Measurements from ENCODE around the gene PRODH. TPM values are rescaled to one million over a fixed set of nuclear protein-coding genes. Genes with fewer than 3 reads are reported as not detected.

PRODH gene, protein sequence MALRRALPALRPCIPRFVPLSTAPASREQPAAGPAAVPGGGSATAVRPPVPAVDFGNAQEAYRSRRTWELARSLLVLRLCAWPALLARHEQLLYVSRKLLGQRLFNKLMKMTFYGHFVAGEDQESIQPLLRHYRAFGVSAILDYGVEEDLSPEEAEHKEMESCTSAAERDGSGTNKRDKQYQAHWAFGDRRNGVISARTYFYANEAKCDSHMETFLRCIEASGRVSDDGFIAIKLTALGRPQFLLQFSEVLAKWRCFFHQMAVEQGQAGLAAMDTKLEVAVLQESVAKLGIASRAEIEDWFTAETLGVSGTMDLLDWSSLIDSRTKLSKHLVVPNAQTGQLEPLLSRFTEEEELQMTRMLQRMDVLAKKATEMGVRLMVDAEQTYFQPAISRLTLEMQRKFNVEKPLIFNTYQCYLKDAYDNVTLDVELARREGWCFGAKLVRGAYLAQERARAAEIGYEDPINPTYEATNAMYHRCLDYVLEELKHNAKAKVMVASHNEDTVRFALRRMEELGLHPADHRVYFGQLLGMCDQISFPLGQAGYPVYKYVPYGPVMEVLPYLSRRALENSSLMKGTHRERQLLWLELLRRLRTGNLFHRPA
- total RNA-seq (1.1 TPM), polyA plus RNA-seq (7.5 TPM)

- Histone ChIP-seq H3K36me3 (ENCODE audit: insufficient read depth) (no peaks in the 10 kb centered on the region), H3K27ac (ENCODE audit: low read depth) (no peak within 1 kb of the TSS), H3K4me3 (ENCODE audit: low read depth, low read length) (no peak within 1 kb of the TSS), H3K4me1 (ENCODE audit: insufficient read depth) (no peaks in the 10 kb centered on the region)
- no peak for DNase-seq (ENCODE audit: extremely low spot score)
- no CpG with 5 or more reads among the region's 67 CpGs for WGBS
These were observed at the start of gene PRODH for GRCh38 chr22:18935889-18936529. TSS of gene PRODH (minus strand) at chr22:18936293. CDS start at chr22:18936287, 6 bp downstream.

DNA sequence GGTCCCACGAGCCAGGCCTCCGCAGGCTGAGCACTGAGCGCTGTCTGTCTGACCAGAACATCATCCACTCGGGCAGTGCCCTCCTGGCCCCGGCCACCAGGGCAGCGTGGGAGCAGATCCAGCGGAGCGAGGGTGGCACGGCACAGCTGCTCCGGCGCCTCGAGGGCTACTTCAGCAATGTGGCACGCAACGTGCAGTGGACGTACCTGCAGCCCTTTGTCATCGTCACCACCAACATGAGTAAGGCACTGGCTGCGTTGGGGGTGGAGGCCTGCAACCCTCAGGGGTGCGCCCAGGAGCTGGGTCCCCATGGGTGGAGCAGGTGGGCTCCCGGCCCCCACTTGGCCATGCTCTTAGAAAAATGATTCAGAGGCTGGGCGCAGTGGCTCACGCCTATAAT is 49.7 kb upstream of the PRODH start:
- Histone ChIP-seq H3K4me3 (ENCODE audit: low read depth, low read length) (no peak overlapping the region), H3K4me1 (ENCODE audit: insufficient read depth) (no peaks in the 10 kb centered on the region), H3K36me3 (ENCODE audit: insufficient read depth) (no peaks in the 10 kb centered on the region), H3K27ac (ENCODE audit: low read depth) (no peak overlapping the region)
- DNase-seq (ENCODE audit: extremely low spot score), result no peak
- WGBS, result 92% methylated on average over 21 of the region's 21 CpGs

DNA sequence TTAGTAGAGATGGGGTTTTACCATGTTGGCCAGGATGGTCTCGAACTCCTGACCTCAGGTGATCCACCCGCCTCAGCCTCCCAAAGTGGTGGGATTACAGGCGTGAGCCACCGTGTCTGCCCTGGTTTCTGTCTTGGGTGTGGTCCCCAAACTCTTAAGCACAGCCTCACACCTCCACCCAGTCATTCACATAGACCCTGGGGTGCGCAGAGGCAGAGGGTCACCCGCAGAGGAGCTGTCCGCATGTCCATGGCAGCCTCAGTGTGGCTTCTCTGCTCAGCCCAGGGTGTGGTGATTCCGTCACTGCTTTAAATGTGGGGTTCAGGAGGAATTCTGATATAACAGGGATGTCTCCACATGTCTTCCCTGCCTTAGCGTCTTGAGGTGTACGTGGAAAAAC is 48.5 kb upstream of the PRODH start:
- Histone ChIP-seq H3K27ac (ENCODE audit: low read depth) (no peak overlapping the region), H3K4me1 (ENCODE audit: insufficient read depth) (no peaks in the 10 kb centered on the region), H3K36me3 (ENCODE audit: insufficient read depth) (no peaks in the 10 kb centered on the region), H3K4me3 (ENCODE audit: low read depth, low read length) (no peak overlapping the region)
- no peak for DNase-seq (ENCODE audit: extremely low spot score)
- 84% methylated on average over 10 of the region's 10 CpGs for whole genome bisulfite sequencing

GRCh38 chr22:18983120-18983651 is 47.1 kb upstream of the PRODH start:
- Histone ChIP-seq H3K4me1 (ENCODE audit: insufficient read depth) (no peaks in the 10 kb centered on the region), H3K36me3 (ENCODE audit: insufficient read depth) (no peaks in the 10 kb centered on the region), H3K4me3 (ENCODE audit: low read depth, low read length) (no peak overlapping the region), H3K27ac (ENCODE audit: low read depth) (no peak overlapping the region)
- no peak for DNase-seq (ENCODE audit: extremely low spot score)
- WGBS, result 83% methylated on average over 9 of the region's 9 CpGs

- no peaks in the 10 kb centered on the region for H3K4me1 ChIP-seq (ENCODE audit: insufficient read depth)
- DNase-seq (ENCODE audit: extremely low spot score), result no peak
- no peak overlapping the region for H3K27ac ChIP-seq (ENCODE audit: low read depth)
- no peak overlapping the region for H3K4me3 ChIP-seq (ENCODE audit: low read depth, low read length)
- H3K36me3 ChIP-seq (ENCODE audit: insufficient read depth), result no peaks in the 10 kb centered on the region
These were observed 44.7 kb upstream of the PRODH start for GRCh38 chr22:18980829-18981228.

DNA sequence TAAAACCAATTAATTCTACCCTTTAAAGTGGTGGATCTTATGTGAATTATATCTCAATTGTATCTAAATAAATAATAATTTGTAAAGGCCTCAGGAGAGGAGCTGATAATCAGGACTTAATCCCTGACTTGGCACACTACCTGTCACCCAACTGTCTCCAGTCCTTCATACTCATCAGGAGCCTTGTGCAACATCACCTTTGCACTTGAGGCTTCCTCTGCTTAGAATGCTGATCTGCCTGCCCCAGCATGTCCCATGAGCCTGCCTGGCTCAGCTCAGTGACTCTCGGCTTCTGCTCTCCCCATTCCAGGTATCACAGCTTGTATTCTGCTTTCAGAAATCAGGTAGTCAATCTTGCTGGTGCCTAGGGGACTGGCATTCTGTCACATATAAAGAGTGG is 43.9 kb upstream of the PRODH start:
- H3K27ac ChIP-seq (ENCODE audit: low read depth), result no peak overlapping the region
- H3K4me1 ChIP-seq (ENCODE audit: insufficient read depth), result no peaks in the 10 kb centered on the region
- no peaks in the 10 kb centered on the region for H3K36me3 ChIP-seq (ENCODE audit: insufficient read depth)
- no peak for DNase-seq (ENCODE audit: extremely low spot score)
- H3K4me3 ChIP-seq (ENCODE audit: low read depth, low read length), result no peak overlapping the region
- 88% methylated on average over 1 of the region's 1 CpG for WGBS

GRCh38 chr22:18978506-18978905 is 42.4 kb upstream of the PRODH start:
- H3K27ac ChIP-seq (ENCODE audit: low read depth), result no peak overlapping the region
- H3K4me1 ChIP-seq (ENCODE audit: insufficient read depth), result no peaks in the 10 kb centered on the region
- DNase-seq (ENCODE audit: extremely low spot score), result no peak
- 82% methylated on average over 9 of the region's 9 CpGs for WGBS
- no peaks in the 10 kb centered on the region for H3K36me3 ChIP-seq (ENCODE audit: insufficient read depth)
- no peak overlapping the region for H3K4me3 ChIP-seq (ENCODE audit: low read depth, low read length)

- H3K36me3 ChIP-seq (ENCODE audit: insufficient read depth), result no peaks in the 10 kb centered on the region
- 84% methylated on average over 9 of the region's 9 CpGs for WGBS
- H3K4me3 ChIP-seq (ENCODE audit: low read depth, low read length), result no peak overlapping the region
- no peak overlapping the region for H3K27ac ChIP-seq (ENCODE audit: low read depth)
- H3K4me1 ChIP-seq (ENCODE audit: insufficient read depth), result no peaks in the 10 kb centered on the region
- no peak for DNase-seq (ENCODE audit: extremely low spot score)
These were observed 41.8 kb upstream of the PRODH start for GRCh38 chr22:18977824-18978425.

- no peak overlapping the region for H3K4me3 ChIP-seq (ENCODE audit: low read depth, low read length)
- H3K27ac ChIP-seq (ENCODE audit: low read depth), result no peak overlapping the region
- DNase-seq (ENCODE audit: extremely low spot score), result no peak
- H3K36me3 ChIP-seq (ENCODE audit: insufficient read depth), result no peaks in the 10 kb centered on the region
- WGBS, result 87% methylated on average over 10 of the region's 10 CpGs
- H3K4me1 ChIP-seq (ENCODE audit: insufficient read depth), result no peaks in the 10 kb centered on the region
These were observed 40.2 kb upstream of the PRODH start for GRCh38 chr22:18976197-18976751.

DNA sequence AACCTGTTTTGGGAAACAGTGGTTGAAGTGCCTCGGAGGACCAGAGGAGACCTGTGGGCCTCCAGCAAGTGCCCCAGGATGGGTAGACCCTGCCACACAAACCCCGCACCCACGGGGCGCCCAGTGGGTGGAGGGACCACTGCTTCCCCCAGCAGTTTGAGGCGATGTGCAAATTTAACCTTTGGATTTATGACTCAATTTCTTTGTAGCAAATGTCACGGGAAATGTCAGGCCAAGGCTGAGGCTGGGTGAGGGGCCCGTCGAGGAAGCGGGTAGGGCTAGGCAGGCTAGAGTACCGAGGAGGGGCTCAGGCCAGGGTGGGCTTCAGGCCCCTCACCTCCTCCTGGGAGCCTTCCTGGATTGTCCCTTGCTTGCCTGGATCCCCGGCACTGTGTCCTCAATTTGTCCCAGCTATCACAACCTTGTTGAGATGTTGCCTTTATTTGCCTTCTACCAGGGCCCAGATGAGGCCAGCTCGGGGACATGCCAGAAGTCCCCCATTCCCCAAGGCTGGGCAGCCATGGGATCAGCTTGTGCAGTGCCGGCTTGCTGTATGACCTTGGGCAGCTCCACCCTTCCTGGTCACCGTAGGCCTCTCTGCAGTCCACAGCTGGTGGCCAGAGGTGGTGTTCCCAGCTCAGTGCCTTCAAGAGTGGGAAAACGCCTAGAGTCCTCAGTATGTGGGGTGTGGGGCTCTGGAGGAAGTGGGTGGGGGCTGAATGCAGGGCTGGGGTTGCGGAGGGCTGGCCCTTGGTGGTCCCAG is 39.5 kb upstream of the PRODH start:
- 78% methylated on average over 16 of the region's 16 CpGs for WGBS
- Histone ChIP-seq H3K27ac (ENCODE audit: low read depth) (no peak overlapping the region), H3K4me1 (ENCODE audit: insufficient read depth) (no peaks in the 10 kb centered on the region), H3K4me3 (ENCODE audit: low read depth, low read length) (no peak overlapping the region), H3K36me3 (ENCODE audit: insufficient read depth) (no peaks in the 10 kb centered on the region)
- no peak for DNase-seq (ENCODE audit: extremely low spot score)

DNA sequence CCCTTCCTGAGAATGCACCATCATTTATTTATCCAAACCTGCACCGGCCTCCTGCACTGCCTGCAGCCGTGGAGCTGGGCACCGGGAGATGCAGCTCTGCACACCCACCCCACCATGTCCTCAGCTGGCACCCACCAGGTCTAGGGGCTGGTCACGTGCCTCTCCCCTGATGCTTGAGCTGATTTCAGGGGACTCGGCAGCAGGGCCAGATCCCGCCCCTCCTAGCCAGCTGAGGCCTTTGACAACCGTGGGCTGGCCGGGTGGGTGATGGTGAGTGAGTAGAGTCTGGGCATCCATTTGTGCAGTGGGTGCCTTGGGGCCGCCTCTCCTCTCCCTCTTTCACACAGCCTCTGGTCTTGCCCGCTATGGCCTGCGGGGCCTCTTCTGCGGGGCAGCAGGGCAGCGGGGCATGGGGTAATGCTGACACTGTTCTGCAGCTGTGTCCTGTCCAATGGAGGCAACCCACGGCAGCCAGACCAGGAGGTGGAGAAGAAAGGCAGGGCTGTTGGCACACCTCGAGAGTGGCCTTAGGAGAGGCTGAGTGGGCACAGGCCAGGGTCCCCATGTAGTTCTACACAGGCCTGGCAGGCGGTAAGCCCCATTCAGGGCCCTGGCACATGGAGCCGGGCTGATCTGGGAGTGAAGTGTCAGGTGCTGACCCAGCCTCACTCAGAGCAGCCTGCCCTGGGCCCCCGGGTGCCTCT is 38.5 kb upstream of the PRODH start:
- no peak overlapping the region for H3K27ac ChIP-seq (ENCODE audit: low read depth)
- DNase-seq (ENCODE audit: extremely low spot score), result no peak
- WGBS, result 77% methylated on average over 18 of the region's 18 CpGs
- H3K4me1 ChIP-seq (ENCODE audit: insufficient read depth), result no peaks in the 10 kb centered on the region
- no peaks in the 10 kb centered on the region for H3K36me3 ChIP-seq (ENCODE audit: insufficient read depth)
- H3K4me3 ChIP-seq (ENCODE audit: low read depth, low read length), result no peak overlapping the region

- H3K27ac ChIP-seq (ENCODE audit: low read depth), result no peak overlapping the region
- H3K4me1 ChIP-seq (ENCODE audit: insufficient read depth), result no peaks in the 10 kb centered on the region
- WGBS, result 70% methylated on average over 18 of the region's 18 CpGs
- DNase-seq (ENCODE audit: extremely low spot score), result no peak
- H3K36me3 ChIP-seq (ENCODE audit: insufficient read depth), result no peaks in the 10 kb centered on the region
- no peak overlapping the region for H3K4me3 ChIP-seq (ENCODE audit: low read depth, low read length)
These were observed 37.4 kb upstream of the PRODH start for GRCh38 chr22:18973264-18974031.
